HG03196 (cell line): ENCODE results near the gene ROBO1.

Experiments
- ATAC-seq: cut with Tn5 transposase; IDR thresholded peaks from one replicate; pipeline ENCODE4 v1.9.1; 2021; ENCODE audit not compliant: unreplicated experiment

Gene ROBO1

DNA sequence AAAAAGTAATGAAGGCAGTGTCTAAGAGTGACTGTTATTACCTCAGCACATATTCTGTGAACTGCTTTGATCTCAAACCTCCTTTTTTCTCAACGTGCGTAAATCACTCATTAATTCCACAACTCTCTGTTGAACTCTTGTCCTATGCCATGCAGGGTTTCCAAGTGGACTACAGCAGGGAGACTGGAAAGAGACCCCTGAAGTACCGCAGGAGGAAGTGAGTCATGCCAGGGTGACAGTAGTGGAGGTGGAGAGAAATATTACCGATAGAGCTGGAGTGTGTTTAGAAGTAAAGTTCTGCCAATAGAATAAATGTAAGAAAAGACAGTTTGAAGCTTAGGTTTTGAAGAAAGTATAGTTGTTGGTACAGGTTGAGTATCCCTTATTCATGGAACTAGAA lies 908.9 kb downstream of the ROBO1 start:
- no peak for ATAC-seq

DNA sequence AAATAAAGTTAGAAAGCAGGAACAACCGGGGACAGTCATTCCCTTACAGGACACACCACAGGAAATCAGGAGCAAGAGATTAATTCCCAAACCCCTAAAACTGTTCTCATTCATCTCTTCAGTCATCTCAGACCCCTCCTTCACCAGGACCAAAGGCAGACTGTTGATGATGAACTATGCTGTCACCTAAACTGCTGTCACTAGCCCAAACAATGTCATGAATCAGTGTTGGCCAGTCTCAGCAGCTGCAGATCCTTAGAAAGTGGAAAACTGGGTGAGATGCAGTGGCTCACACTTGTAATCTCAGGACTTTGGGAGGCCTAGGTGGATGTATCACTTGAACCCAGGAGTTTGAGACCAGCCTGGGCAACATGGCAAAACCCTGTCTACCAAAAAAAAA lies 909.6 kb downstream of the ROBO1 start:
- ATAC-seq = no peak

DNA sequence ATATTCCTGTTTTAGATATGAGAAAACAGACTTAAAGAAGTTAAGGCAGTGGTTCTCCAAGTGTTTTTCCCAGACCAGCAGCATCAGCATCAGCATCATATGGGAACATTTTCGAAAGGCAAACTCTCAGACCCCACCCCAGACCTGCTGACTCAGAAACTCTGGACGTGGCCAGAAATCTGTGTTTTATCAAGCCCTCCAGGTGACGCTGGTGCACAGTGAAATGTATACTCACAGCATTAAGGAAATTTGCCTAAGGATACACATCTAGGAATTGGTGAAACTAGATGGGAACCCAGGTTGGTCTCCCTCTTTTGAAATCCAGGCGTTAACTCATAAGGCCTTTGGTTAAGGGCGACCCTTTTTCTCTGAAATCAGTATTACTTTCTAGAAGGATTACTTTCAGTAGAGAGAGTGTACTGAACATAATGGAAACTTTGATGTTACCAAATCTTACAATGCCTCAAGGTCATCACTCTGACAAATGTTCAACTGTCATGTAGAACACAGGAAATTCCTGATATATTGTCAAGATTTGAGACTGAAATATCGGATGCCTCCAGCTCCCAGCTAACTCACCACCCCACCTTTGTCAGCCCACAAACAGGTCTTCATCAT lies 910.2 kb downstream of the ROBO1 start:
- ATAC-seq = no peak

DNA sequence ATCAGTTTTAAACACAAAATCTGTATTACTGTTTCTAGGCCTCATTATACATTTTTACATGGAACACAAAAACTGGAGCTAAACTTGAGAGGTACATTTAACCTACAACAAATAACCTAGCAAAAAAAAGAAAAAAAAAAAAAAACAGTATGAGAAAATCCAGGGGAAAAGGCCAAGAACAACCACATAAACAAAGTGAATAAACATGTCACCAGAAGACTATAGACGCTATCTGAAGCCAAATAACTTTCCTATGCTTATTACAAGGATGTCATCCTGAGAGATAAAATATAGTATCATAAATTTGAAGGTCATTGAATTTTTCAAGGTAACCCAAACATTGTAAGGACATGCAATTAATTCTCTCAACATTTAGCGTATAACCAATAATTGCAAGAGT lies 911.6 kb downstream of the ROBO1 start:
- no peak for ATAC-seq

DNA sequence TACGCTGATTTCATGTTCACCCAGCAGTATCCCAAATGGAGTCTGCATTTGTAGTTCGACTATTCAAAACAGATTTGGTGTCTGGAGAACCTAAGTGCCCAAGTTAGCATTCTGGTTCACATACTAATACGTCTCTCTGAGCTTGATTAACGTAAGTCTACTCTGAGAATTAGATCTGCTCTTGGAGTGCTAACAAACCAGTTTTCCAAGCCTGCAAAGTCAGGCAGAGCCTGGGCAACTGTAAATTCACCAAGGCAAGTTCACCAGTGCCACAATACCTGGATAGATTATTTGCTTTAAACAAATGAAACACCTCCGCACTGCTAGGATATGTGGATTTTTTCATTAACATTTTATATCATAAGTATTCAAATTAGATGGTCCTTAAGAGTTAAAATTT lies 912.6 kb downstream of the ROBO1 start:
- no peak for ATAC-seq

DNA sequence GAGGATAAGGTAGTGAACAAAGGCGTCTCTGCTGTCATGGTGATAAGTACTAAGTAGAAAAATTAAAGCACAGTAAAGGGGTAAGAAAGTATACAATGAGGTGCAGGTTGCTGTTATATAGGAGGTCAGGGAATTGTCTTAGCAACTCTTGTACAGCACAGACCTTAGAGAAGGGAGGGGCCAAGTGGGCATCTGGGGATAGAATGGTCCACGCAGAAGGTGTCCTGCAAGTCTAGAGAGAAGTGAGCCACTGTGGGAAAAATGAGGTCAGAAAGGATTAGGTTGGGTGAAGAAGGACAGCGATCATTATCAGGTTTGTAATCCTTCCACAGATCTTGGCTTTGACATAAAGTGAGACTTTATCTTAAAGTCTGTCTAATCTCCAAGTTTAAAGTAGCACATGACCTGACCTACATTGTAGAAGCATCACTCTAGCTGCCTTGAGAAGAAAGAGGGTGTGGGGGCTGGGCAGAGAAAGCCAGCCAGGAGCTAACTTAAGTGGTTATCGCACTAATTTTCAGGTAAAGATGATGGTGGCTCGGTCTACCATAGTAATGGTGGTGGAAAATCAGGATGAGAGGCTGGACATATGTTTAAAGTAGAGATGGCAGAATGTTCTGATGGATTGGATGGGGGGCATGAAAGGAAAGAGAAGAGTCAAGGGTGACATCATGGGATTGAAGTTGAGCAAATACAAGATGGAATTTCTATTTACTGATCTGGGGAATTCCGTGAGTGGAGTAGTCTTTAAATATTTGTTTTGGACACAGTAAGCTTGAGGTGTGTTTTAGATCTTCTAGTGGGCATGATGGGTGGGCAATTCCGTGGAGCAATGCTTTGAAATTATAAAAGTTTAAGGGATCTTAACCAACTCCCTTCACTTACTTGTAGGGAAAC lies 919.2 kb downstream of the ROBO1 start:
- no peak for ATAC-seq

DNA sequence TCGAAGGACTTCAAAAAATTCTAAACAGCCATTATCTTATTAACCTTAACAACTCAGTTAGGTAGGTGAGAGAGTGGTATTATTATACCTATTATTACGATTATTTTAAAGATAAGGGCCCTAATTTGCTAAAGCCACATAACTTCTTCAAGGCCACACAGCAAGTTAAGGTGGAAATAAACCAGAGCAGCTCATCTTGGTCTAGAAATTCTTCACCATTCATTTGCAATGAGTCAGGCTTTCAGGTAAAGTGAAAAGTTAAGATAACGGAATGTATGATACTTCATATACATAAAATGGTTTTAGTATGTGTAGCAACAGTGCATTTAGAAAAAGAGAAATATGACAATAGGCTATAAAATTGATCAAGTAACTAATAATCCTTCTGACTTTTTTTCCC lies 920.2 kb downstream of the ROBO1 start:
- no peak for ATAC-seq

DNA sequence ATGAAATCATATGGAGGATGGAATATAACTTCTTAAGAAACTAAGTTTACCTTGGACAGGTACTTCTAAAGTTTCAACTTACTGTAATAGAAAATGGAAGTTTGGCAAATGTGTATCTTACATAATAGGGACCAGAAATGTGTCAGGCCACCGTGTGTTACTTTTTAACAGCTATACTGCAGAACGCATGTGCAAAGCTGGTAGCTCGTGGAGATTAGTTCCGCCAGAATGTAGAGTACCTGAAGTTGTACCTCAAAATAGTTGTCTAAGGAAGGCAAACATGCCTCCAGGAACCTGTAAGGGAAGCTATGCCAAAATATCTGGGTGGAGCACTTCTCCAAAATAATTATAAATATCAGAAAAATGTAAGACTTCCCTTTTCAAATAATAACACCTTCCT lies 920.6 kb downstream of the ROBO1 start:
- no peak for ATAC-seq

DNA sequence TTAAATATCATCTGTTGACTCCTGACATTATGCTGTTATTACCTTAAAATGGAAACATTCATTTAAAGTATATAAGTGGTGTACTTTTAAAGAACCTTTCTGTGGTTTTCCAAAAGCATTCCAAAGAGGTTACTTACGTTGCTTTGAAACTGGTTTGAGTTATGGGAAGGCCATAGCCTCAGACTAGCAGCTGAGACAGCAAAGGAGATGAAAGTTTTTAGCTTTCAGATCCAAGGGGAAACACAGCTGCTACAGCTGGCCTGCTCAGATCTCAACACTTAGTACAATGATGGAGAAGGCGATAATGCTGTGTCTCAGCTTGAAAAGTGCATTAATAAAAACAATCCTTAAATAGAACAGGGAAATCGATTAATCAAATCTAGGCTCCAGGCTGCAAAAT lies 921.1 kb downstream of the ROBO1 start:
- no peak for ATAC-seq

DNA sequence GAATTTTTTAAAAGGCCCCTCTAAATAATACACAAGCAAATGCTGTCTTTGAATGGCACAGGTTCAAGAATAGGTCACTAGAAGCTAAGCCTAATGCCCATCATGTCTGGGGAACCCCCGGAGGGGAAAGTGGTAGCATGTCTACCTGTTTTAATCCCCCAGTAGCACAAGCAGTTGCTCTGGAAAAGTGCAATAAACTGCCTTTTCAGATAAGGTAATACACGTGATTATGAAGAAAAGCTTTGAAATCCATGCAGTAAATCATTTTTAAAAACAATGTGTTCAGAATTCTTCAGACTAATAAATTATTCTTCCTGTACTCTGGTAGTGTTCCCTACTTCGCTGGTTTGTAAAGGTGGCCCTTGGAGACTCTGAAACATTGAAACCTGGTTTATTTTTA lies 922.2 kb downstream of the ROBO1 start:
- no peak for ATAC-seq

DNA sequence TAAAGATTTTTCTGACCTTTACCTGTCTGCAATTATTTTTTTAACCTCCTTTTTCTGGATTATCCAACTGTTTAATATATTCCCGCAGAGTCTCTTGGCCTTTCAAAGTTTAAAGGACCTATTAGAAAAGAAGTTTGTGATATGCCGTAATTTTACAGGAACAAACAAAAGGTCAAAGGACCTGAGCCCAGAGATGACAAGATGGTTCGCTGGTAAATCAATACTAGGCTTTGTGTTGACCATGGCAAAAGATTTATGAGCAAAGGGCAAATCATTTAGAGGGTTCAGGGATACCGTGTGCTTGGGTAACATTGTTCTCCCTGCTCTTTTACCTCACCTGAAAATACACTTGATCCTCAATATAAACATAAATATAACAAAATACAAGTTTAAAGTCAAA lies 923.5 kb downstream of the ROBO1 start:
- no peak for ATAC-seq

DNA sequence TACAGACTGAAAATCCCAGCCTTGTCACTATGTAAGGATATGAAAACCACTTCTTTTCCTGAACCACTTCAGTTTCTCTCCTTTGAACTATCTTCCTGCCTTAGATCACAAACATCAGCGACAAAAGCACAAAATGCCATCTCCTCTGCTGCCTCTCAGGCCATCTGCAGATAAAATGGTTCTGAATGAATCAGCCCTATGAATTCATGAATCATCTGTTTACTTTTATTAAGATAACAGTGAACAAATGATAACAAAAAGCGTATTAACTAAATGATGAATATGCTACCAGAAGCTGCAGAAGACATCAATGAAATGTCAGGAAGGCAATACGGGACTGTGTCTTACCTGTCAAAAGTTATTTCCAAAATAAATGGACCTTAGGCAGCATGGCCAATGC lies 928.1 kb downstream of the ROBO1 start:
- ATAC-seq = no peak

DNA sequence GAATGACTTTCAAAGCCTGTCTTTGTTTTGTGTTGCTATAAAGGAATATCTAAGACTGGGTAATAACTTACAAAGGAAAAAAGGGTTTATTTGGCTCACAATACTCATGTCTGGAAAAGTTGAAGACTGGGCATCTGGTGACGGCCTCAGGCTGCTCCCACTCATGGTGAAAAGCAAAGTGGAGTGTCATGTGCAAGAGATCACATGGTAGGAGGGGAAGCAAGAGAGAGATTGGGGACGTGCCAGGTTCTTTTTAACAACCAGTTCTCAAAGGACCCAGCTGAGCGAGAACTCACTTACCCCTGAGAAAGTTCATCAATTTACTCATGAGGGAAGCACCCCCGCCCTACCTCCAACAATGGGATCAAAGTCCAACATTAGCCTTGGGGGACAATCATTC lies 929.4 kb downstream of the ROBO1 start:
- no peak for ATAC-seq

DNA sequence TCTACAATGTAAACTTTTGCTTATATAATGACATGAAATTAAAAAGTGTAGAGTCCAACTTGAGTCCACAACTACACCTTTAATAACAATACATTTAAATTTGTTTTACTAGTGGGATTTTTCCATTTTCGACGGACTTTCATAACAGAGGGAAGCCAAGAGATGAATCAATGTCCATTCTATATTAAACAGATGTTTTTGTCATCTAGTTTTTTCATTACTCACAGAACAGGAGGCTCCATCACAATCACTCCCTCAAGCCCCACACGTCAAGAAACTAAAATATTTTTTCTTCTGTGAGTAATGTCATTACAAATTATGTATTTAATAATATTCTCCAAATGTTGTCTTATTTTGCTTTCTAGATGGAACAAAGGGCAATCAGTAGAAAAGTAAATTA lies 932.9 kb downstream of the ROBO1 start:
- ATAC-seq = no peak

DNA sequence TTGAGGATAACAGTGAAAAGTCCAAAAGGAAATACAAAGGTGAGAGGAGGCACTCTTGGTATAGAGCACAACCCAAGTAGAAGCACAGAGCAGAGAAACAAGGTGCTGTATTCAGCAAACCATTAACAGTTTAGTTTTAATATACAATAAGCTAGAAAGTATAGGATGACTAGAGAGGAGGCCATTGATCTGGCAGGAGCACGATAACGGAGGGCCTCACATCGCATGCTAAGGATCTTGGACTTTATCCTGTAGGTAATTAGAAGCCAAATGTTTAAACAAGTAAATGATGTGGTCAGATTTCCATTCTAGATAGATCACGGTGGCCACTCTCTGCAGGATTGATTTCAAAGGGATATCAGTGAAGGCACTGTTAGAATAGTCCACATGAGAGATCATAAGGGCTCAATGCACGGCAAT lies 935.0 kb downstream of the ROBO1 start:
- ATAC-seq = no peak

DNA sequence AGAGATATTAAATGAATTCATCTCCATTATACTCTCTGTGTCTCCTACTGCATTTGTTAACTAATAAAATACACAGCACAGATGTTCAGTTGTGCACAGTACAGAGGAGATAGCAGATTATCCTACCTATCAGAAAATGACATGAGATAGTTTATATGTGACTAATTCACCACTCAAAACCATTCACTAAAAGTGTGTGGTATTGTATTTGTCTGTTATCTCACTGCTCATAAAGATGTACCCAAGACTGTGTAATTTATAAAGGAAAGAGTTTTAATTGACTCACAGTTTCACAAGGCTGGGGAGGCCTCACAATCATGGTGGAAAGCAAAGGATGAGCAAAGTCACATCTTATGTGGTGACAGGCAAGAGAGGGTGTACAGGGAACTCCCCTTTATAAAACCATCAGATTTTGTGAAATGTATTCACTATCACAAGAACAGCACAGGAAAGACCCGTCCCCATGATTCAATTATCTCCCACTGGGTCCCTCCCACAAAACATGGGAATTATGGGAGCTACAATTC lies 936.3 kb downstream of the ROBO1 start:
- no peak for ATAC-seq

DNA sequence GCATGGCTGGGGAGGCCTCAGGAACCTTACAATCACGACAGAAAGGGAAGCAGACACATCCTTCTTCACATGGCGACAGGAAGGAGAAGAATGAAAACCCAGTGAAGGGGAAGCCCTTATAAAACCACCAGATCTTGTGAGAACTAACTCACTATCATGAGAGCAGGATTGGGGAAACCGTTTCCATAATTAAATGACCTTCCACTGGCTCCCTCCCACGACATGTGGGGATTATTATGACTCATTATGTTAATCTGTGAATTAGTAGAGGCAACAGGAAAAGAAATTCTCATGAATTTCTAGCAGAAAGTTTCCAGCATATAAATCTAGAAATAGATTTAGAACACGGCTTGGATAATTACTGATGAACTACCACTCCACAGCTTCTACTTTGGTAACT lies 937.3 kb downstream of the ROBO1 start:
- no peak for ATAC-seq

DNA sequence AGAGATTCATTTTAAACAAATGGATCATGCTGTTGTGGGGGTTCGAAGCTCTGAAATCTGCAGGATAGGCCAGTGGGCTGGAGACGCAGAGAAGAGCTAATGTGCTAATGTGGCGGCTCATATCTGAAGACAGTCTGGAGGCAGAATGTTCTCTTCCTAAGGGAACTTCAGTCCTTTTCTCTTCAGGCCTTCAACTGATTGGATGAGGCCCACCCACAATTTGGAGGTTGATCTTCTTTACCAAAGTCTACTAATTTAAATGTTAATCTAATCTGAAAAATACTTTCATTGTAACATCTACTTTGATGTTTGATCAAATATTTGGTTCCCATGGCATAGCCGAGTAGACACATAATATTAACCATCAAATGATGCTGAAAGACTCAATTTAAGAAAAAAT lies 940.2 kb downstream of the ROBO1 start:
- no peak for ATAC-seq

DNA sequence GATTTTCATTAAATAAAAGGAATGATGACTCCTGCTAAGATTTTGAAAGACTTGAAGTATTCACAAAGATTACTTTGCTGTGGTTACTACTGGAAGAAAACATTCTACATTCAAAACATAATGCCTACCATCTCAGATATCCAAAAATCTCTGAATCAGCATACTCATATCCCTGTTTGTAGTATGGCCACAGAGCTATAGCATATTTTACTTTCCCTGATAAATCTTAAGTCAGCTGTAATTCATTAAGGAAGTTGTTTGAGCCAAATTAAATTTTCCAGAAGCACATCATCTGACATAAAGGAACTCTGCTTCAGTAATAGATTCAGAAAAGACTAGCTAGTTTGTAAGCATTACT lies 942.0 kb downstream of the ROBO1 start:
- ATAC-seq = no peak

DNA sequence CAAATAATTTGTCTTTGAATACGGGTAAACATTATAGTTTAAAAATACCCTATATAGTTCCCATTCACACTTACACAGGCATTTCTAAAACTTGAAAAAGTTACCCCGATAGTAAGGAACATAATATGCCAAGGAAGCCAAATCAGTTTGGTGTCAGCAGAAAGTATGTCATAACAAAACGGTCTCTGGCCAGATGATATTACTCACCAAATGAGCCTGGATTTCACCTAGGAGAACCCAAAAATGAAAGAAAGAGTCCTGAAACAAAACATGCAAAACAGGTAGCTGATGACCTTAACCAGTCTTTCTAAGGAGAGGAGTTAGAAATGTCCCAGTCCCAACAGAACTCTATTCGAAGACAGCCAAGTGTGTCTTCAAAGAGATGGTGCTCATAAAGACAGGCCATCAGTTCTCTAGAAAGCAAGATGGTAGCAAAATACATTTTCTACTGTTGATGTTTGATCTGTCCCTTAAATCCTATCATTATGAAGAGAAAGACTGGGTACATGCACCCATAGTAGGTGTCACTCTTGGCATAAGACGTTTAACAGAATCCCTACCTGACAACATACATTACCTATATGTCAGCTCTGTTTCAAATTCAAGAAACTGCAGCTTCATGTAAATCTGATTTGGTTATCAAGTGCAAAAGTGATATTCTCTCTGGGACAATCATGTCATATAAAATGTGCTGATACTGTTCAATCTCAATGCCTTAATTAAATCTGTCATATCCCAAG lies 942.5 kb downstream of the ROBO1 start:
- no peak for ATAC-seq

DNA sequence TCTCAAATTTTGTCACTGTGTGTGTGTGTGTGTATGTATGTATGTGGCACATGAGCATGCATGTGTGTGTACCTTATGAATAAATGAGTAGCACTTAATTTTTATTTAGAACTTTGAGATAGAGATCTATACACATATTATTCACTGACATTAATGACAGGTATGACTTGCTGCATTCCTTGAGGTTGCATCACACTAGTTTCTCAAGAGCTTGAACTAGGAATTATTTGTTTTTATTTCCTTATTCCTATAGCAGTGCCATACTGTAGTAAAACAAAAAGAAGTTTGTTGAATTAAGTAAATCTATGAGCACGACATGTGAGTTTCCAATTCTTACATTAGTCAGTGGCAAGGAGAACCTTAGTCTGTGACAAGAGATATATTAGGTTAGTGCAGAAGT lies 943.9 kb downstream of the ROBO1 start:
- no peak for ATAC-seq

DNA sequence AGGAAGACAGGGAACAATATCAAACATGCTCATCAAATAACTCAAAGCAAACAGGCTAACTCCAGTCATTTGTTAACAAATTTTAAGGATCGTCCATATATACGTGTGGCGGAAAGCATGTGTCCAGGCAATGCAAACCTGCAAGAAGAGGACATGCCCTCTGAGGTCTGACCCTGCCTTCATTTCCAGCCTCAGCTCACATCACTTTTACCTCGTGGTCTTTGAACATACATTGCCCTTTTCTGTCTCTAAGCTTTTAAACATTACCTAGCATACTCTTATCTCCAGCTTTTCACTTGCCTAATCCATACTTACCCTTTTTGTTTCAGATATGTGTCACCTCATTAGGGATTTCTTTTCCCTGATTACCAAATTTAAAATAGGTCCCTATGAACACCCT lies 944.4 kb downstream of the ROBO1 start:
- no peak for ATAC-seq
